IPS-NIHi7 (cell line): ENCODE measurements around the gene GRID1.

Experiments
- DNase-seq: peaks from one replicate; pipeline ENCODE4 v3.0.0; 2012; ENCODE audit warnings: mixed read lengths; ENCODE audit errors: extremely low spot score

GRID1 gene

DNA sequence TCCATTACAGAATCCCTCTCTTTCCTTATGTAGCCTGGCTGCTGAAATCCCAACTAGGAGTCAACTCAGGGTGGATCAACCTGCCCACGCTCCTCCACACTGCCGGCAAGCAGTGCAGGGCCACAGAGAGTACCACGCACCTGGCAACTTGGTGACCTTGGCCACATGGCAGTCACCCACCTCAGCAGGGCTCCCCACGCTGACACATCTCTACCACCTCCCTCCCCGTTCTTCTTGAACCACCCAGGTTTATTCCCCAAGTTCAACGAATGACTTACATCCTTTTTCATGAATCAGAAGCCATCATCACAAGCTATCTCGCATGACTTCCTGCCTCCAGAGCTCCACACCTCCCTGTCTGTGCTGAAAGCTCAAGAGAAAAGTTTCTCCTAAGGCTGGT, 153.4 kb downstream of the GRID1 start:
- DNase-seq = no peak

DNA sequence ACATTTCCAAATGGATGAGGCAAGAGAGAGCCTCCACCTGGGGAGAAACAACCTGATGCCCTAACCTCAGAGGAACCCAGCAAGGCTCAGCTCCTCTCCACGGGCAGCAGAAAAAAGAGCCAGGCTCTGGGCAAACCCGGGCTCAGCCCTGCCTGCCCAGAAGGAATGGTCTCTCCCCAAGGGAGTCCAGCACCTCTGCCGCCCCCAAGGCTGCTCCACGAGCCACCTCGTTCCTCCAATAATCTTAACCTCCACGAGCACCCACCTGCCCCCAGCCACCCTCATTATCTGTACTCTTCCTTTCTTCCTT, 154.2 kb downstream of the GRID1 start:
- no peak for DNase-seq

DNA sequence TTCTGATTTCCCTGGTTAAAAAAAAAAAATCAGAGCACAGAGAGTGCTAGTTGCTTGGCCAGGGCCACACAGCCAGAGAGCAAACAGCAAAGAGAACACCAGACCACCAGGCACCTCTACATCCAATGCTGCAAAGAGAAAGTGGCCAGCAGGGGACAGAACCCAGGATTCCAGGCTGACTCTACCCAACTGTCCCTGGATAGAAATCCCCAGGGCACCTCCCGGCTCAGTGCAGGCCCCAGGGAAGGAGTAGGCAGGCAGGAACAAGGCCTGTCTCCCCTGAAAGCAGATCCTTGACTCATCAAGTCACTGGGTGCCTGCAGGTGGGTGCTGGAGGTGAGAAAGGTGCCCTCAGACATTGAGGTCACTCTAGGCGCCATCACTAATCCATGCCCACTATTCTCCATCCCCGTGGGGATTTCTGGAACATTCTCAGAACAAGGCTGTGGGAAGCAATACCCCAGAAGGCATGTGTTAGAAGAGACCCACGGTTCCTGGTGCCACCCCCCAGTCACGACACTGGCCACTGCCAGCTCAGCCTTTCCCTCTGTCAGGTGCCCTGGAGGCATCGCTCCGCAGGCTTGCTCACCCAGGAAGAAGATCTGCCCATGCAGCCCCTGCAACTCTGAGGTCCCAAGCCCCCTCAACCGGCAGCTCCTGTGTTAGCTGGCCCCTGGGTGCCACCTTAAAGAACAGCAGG, 154.8 kb downstream of the GRID1 start:
- DNase-seq = peak; percentile 41

DNA sequence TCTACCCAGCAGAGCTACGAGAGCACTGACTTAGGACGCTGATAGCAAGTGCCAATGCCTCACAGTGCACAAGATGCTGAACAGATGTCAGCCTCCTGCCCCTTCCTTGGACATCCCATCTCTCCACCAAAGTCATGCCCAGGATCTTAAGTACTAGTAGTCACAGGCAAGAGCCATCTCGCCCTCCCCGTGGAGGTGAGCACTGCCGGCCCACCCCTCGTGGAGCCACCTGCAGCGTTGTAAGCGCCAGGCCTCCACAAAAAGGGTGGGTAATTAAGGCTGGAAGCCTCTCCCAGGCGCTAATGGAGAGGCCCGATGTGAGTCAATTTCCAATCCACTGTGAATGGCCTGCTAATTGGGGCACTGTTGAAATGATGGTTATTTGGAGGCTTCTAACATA, 156.2 kb downstream of the GRID1 start:
- no peak for DNase-seq

DNA sequence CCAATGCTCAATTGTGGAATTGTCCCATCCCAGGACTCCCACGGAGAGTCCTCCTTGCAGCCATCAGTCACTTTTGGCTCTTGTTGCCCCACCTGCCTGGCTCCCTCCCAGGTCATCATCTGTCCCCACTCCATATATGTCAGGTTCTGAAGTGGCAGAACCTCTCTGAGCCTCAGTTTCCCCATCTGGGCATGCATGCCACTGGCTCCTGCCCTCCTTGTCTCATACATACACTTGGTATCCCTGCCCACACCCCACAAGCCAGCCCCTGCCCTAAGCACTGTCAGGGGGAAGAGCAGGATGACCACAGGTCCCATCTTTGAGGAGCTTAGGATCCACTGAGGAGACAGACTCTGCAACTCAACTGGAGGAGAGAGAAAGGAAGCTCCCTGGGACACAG, 156.9 kb downstream of the GRID1 start:
- DNase-seq = no peak

DNA sequence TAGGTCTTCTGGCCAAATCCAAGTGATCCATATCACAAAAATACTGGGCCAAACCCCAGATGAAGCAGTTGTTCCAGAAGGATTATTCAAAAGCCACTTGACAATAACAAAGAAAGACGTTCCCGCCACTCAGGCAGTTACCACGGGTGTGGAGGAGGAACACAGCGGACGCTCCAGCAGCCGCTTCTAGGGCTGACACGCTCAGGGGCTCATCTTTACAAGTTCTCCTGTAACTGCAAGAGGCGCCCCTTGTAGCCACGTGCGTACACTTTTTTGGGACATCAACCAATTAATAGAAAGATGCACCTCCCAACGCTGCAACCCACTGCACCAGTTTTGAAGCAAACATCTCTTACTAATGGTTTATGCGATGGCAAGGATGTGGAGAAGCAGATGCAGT, 159.4 kb downstream of the GRID1 start:
- DNase-seq = no peak

DNA sequence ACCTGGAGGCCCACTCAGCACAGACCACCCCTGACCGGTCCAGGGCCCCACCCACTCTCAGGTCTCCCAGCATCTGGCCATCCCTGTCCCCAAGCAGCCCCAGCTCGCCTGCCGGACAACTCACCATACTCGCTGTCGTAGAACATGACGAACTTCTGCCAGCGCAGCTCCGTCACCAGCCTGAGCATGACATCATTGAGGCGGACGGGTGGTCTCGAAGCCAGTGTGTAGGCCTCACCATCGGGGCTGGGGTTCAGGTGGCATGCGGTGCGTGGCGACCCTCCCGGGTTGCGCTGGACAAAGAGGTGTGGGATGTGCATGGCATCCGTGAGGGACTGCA, 160.4 kb downstream of the GRID1 start:
- DNase-seq = no peak

DNA sequence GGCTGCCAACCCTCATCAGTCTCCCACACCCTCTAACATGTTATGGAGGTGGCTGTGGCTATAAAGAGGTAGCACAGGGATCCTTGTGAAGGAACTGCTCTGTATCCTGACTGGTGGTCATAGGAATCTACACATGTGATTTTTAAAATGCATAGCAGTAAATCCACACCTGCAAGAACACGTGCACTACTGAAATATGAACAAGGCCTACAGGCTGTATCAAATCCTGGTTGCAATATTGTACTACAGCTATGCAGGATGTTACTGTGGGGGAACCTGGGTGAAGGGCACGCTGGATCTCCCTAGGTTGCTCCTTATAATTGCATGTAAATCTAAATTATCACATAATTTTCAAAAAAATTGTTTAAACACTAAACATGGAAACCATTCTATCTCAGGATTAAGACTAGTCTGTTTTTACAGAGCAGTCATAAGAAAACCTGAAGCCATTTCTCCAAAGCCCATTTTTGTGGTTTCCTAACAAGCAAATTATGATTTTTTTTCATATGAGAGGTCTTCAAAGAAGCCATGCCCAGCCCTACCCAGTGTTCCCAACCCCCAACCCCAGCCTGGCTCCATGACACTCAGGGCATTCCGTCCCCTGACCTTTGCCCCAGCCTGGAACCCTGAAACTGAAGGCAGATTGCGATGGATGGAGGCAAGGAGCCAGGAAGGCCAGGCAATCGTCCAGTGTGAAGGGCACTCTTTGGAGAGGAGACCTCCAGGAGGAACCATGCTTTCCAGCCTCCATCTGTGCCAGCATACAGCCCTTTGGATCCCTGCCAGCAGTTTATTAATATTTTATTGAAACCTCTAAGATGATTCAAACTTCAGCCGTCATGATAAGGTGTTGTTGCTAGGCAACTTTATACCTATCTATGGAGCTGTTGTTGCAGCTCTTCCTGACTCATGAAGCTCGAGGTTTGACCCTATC, 161.0 kb downstream of the GRID1 start:
- no peak for DNase-seq

DNA sequence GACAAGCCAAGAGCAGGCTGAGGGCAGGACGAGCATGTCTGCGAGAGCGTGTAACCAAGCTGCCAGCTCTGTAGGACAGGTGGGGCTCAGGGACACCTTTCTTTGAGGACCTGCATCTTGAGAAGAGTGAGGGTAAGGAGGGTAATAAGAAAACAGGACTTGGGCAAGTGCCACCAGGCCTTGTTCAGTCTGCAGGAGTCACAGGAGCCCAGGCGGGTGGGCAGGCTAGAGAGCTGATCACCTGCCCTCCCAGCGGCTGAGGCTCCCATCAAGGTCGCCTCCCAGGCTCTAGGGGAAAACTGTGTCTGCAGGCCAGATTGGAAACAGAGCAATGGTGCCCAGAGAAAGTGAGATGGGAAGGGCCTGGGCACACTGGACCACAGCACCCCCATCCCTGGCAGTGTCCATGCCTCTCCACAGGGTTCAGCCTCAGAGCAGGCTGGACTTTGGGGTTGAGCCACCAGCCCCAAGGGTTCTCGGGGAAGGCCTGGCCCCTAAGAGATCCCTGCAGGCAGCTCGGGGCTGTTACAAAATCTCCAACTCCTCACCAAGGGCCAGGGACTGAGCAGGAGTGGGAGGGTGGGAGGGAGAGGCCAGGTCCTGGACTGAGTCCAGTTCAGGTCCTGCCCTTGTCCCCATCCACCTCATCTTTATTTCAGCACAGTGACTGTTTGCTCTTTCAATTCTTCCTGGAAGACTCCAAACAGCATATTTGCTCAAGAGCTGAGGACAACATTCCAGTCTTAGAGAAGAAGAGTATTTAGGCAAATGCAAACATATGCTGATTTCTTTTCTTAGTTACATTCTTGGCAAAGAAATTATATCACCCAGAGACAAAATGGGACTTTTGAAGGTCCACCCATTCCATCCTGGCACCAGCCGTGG, 161.9 kb downstream of the GRID1 start:
- DNase-seq = no peak

DNA sequence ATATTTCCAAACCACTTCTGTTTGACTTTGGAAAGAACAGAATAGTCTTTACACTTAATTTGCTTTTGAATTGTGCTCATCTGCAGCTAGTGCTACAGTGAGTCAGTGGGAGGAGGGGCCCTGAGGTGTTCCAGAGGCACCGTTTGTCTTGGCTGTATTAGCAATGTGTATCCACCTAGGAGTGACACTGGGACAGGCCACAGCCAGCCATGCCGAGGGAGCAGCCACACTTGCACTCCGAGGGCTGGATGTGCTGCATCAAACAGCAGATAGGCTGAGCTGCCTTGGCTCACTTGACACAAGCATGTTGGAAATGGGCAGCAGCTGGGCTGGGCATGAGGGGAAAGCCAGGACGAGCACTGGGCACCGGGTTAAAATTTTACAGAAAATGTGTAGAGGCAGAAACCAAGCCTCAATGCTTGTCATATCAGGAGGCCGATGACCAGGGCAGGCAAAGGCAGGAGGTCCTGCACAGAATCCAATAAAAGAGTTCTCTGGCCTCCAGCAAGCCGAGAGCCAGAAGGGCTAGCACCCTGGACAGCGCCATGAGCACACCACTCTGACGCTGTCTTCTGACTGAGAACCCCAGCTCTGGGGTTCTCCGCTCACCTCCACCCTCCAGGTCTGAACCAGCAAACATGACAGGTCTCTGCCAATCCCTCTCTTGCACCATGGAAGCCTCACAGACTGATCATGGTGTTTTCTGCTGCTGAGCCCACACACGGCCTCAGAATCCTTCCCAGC, 163.3 kb downstream of the GRID1 start:
- peak; percentile 87 for DNase-seq

DNA sequence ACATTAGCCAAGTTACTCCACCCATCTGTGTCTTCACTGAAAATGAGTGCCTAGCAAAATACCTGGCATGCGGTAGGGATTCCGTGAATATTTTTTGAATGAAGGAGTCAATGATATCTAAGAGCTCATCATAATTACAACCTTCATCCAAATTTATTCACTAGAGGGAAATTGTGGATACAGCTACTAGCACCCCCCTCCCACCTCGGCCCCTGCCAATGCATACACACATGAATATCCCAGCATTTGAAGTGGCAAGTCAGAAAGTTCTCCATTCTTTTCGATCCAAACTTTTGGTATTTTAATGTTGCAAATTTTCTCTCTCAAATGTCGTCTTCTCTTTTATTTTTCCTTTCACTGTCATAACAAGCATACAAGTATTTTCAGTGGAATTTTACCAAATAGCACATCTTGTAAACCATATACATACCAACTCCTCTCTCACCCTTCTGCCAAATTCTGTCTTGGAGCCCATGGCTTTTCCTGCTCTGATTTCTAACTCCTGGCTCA, 164.3 kb downstream of the GRID1 start:
- no peak for DNase-seq

DNA sequence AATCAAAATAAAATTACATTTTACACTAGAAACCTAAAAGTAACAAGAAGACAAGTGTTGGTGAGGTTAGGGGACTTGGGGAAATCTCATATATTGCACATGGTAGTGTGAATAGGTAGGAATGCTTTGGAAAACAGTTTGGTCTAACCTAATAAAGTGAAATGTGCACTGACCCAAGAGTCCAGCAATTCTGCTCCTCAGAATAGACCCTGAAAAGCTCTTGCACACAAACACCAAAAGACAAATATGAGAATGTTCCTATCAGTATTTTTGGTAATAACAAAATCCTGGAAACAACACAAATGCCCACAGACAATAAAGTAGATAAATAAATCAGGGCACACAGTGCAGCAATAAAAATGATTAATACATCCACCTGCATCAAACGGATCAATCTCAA, 165.7 kb downstream of the GRID1 start:
- no peak for DNase-seq

DNA sequence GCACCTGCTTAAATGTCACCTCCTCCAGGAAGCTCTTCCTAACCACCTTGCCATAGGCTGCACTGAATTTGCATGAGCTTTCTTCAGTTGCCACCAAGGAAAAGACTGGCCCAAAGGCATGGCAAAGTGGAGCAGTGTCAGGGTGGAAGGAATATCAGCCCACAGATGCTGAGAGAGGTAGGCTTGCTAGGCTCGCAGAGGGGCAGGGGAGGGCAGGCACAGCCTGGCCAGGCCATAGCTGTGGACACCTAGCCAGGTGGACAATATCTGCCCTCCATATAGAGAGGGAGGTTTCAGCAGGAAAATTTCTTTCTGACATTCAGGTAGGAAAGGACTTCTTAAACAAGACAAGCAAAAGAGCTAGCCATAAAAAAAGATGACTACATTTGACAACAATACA, 166.3 kb downstream of the GRID1 start:
- no peak for DNase-seq

DNA sequence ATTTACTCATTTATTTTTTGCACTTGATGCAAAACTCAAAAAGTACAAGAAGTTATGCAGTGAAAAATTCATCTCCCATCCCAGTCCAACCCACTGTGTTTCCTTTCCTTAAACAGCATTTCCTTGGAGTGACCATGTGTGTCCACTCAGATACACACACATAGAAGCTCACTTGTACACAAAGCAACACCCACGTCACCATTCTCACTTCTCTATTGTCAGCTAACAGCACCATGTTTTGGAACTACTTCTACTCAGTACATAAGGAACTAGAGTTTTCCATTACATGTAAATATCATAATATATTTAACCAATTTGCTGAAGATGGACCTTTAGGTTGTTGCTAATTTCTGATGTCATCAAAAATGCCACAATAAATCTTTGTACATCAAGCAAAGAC, 167.6 kb downstream of the GRID1 start:
- DNase-seq = no peak

DNA sequence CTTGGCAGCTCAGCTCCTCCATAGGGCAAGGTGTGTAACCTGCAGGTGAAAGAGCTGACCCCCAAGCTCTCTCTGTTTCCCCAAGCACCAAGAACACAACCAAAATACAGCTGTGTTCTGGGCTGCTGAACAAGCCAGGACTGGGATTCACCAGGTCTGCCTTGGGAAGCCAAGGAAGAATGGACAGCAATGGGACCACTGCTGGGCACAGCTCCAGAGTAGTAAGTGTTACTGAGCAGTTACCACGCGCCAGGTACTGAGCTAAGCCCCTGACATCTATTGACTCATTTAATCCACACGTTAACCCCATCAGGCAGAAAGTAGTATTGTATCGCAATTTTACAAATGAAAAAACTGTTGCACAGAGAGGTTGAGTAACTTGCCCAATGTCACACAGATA, 168.3 kb downstream of the GRID1 start:
- DNase-seq = no peak

DNA sequence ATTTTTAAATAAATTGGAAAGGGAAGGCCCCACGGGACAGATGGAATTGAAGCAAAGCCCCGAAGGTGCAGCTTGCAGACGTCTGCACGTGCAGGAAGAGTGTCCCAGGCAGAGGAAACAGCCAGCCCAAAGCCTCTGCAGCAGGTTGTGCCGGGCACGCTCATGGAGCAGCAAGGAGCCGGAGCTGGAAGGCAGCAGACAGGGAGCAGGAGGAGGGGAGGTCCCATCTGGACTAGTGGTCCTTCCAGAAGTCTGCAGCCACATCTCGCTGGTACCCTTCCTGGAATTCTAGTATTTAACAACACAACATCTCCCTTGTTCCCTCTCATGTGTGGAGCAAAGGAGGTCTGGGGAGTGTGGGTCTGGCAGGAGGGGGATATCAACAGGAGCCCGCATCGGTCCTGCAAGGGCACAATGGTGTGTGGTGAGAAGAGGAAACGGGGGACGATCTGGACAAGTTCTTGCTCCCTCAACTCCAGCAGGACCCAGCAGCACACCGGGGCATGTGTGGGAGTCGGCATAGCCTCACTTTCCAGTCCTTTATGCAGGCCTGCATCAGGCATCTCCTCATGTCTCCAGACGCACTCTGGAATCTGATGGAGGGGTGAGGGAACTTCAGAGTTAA, 169.3 kb downstream of the GRID1 start:
- no peak for DNase-seq

DNA sequence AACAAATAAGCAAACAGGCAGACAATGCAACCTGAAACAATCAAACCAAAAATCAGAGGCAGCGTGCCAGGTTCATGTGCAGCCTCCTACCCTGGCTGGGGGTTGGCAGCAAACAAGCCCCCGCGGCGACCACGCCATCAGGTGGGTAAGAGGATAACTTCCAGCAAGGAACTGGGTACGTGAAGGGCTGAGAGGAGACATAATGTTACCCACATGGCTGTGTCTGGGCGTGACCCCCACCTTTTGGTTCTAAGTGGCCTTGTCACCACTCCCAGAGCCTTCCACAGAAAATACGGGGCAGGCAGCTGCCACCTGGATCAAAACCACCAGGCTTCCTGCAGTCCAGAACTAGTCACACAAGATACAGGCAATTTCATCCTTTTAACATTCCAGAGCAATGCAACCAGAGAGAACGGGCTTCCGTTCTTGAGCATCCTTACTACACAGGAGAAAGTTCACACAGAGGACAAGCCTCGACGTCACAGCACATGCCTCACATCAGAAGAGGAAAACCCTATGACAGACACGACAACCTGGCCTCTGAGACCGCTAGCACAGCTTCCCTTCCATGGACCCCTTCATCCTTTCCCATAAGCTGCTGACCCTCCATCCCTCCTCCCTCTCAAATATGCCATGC, 171.0 kb downstream of the GRID1 start:
- DNase-seq = no peak

DNA sequence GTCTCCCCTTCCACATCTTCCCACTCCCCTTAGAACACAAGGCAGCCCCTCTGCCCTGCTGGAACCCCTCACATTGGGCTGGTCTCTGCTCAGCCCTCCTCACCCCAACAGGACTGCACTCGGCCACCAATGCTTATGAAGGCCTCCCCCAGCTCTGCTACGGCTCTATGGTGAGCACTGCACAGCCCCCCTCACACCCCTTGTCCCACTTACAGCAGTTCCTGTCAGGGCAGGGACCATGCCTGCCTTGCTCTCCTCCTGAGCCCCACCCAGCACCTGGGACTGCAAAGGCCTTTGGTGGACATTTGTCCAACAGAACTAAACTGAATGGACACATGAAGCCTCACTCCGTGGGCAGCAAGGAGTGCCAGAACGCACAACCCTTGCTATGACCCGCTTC, 171.9 kb downstream of the GRID1 start:
- DNase-seq = no peak

DNA sequence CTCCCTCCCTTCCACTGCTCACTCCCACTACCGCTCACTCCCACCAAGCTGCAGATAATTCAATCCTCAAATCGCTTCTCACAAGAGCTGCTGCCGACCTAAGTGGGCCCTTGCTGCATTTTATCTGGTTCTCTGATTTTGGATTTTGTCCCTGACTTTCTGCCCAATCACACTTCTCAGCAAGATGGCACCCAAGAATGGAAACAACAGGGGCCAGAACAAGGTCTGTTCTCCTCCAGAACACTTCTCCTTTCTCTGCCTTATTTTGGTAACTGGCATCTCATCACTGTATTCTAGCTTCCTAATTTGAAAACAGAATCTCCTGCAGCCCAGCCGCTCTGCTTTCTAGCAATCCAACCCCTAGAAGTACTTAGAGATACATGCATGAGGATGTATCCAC, 172.8 kb downstream of the GRID1 start:
- DNase-seq = no peak

DNA sequence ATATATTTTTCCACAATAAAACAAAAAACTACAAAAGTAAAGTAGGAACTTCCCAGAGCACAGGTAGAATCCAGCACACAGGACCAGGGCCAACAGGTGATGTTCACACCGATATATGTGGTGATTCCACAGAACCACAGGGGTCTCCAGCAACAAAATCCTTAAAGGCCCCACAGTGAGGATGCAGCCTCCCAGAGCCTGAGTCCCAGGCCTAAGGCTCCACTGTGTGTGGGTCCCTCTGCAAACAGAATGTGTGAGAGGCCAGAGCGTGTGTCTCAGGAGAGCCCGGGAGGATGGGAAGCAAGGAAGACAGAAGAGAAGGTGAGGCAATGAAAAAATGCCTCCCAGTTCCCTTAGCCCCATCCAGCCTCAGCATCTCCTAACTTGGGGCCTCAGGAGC, 173.9 kb downstream of the GRID1 start:
- no peak for DNase-seq

DNA sequence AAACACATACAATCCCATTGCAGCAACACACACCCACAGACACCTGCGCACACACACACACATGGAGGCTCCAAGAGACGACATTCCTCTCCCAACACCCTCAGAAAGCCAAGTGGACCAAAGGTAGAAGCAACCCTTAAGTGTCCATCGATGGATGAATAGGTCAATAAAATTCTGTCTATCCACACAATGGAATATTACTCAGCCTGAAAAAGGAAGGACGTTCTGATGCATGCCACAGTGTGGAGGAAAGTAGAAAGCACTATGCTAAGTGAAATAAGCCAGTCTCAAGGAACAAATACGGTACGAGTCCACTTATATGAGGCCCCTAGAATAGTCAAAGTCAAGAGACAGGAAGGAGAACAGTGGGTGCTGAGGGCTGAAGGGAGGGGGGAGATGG, 174.4 kb downstream of the GRID1 start:
- no peak for DNase-seq
